ENCODE results near the gene PIP4K2C. TPM values are rescaled to one million over a fixed set of nuclear protein-coding genes. Genes with fewer than 3 reads are reported as not detected.

PIP4K2C gene
- 37.8 to 45.2 TPM (median 40.1 TPM) in 5 replicates for total RNA-seq (2022; extraction: Qiagen RNA extraction)

GRCh38 chr12:57590864-57591781 is at the start of gene PIP4K2C:
Gene PIP4K2C (plus strand): TSS chr12:57591192. CDS start chr12:57591290, 98 bp downstream.

GRCh38 chr12:57546438-57547287 is 44.3 kb upstream of the PIP4K2C start, which contains the start of gene DCTN2:
Gene DCTN2 (minus strand): TSS chr12:57547192. CDS start chr12:57547063, 129 bp downstream.

GRCh38 chr12:57549909-57550640 is 40.9 kb upstream of the PIP4K2C start, which contains the start of gene KIF5A:
Gene KIF5A (plus strand): TSS chr12:57550044. CDS start chr12:57550272, 228 bp downstream.

GRCh38 chr12:57604454-57604991 is 13.5 kb downstream of the PIP4K2C start, which contains the start of gene DTX3:
Gene DTX3 (plus strand): TSS chr12:57604824. CDS start chr12:57606518, 1,694 bp downstream.

GRCh38 chr12:57611108-57611826 is 20.3 kb downstream of the PIP4K2C start, which contains the start of gene ARHGEF25:
Gene ARHGEF25 (plus strand): TSS chr12:57611435. CDS start chr12:57611895, 460 bp downstream.

GRCh38 chr12:57632958-57633840 is 42.2 kb downstream of the PIP4K2C start, which contains the start of gene B4GALNT1:
Gene B4GALNT1 (minus strand): TSS chr12:57633201. CDS start chr12:57632132, 1,069 bp downstream.

Other genes starting within 250 kb of the PIP4K2C start
- 9.1 to 11.3 TPM (median 10.0 TPM) in 5 replicates for gene R3HDM2, start 160.1 kb upstream of the PIP4K2C start, total RNA-seq (2022; extraction: Qiagen RNA extraction)
- 0.05 to 0.08 TPM in 2 of 5 replicates, not detected in the others for gene INHBC, start 156.4 kb upstream of the PIP4K2C start, total RNA-seq (2022; extraction: Qiagen RNA extraction)
- gene INHBE, start 135.9 kb upstream of the PIP4K2C start, total RNA-seq (2022; extraction: Qiagen RNA extraction) = 0.08 to 0.16 TPM (median 0.10 TPM) in 4 of 5 replicates, not detected in the other
- 7.4 to 12.6 TPM (median 10.1 TPM) in 5 replicates for gene GLI1, start 131.4 kb upstream of the PIP4K2C start, total RNA-seq (2022; extraction: Qiagen RNA extraction)
- 0.26 to 0.73 TPM (median 0.36 TPM) in 5 replicates for gene ARHGAP9, start 111.3 kb upstream of the PIP4K2C start, total RNA-seq (2022; extraction: Qiagen RNA extraction)
- 143 to 306 TPM (median 151 TPM) in 5 replicates for gene MARS1, start 103.1 kb upstream of the PIP4K2C start, total RNA-seq (2022; extraction: Qiagen RNA extraction)
- 29.1 to 35.1 TPM (median 30.6 TPM) in 5 replicates for gene DDIT3, start 70.7 kb upstream of the PIP4K2C start, total RNA-seq (2022; extraction: Qiagen RNA extraction)
- 18.9 to 33.3 TPM (median 27.2 TPM) in 5 replicates for gene MBD6, start 68.4 kb upstream of the PIP4K2C start, total RNA-seq (2022; extraction: Qiagen RNA extraction)
- gene DCTN2, start 44.0 kb upstream of the PIP4K2C start, total RNA-seq (2022; extraction: Qiagen RNA extraction) = 111 to 169 TPM (median 122 TPM) in 5 replicates
- gene KIF5A, start 41.1 kb upstream of the PIP4K2C start, total RNA-seq (2022; extraction: Qiagen RNA extraction) = 0.10 to 0.36 TPM (median 0.24 TPM) in 5 replicates
- gene DTX3, start 13.6 kb downstream of the PIP4K2C start, total RNA-seq (2022; extraction: Qiagen RNA extraction) = 14.1 to 19.9 TPM (median 19.8 TPM) in 5 replicates
- gene ARHGEF25, start 20.2 kb downstream of the PIP4K2C start, total RNA-seq (2022; extraction: Qiagen RNA extraction) = 4.8 to 6.9 TPM (median 6.3 TPM) in 5 replicates
- gene B4GALNT1, start 42.0 kb downstream of the PIP4K2C start, total RNA-seq (2022; extraction: Qiagen RNA extraction) = 33.2 to 55.1 TPM (median 48.9 TPM) in 5 replicates
- gene OS9, start 102.9 kb downstream of the PIP4K2C start, total RNA-seq (2022; extraction: Qiagen RNA extraction) = 114 to 128 TPM (median 119 TPM) in 5 replicates
- 0.12 to 0.27 TPM (median 0.15 TPM) in 5 replicates for gene AGAP2, start 147.6 kb downstream of the PIP4K2C start, total RNA-seq (2022; extraction: Qiagen RNA extraction)
- gene TSPAN31, start 153.8 kb downstream of the PIP4K2C start, total RNA-seq (2022; extraction: Qiagen RNA extraction) = 15.6 to 21.9 TPM (median 16.7 TPM) in 5 replicates
- gene CDK4, start 161.1 kb downstream of the PIP4K2C start, total RNA-seq (2022; extraction: Qiagen RNA extraction) = 245 to 292 TPM (median 255 TPM) in 5 replicates
- 6.3 to 8.4 TPM (median 7.9 TPM) in 5 replicates for gene MARCHF9, start 163.9 kb downstream of the PIP4K2C start, total RNA-seq (2022; extraction: Qiagen RNA extraction)
- 1.2 to 3.7 TPM (median 2.0 TPM) in 5 replicates for gene CYP27B1, start 175.9 kb downstream of the PIP4K2C start, total RNA-seq (2022; extraction: Qiagen RNA extraction)
- 54.5 to 55.9 TPM (median 55.3 TPM) in 5 replicates for gene METTL1, start 180.9 kb downstream of the PIP4K2C start, total RNA-seq (2022; extraction: Qiagen RNA extraction)
- 4.3 to 6.2 TPM (median 6.0 TPM) in 5 replicates for gene EEF1AKMT3, start 181.4 kb downstream of the PIP4K2C start, total RNA-seq (2022; extraction: Qiagen RNA extraction)
- 66.1 to 77.5 TPM (median 72.4 TPM) in 5 replicates for gene TSFM, start 191.6 kb downstream of the PIP4K2C start, total RNA-seq (2022; extraction: Qiagen RNA extraction)
- gene AVIL, start 227.5 kb downstream of the PIP4K2C start, total RNA-seq (2022; extraction: Qiagen RNA extraction) = 0.35 to 1.2 TPM (median 0.50 TPM) in 5 replicates

Data from A549 treated with CORT108297 at 1 μM for 4 hours (cell line).